Erythroblast (primary cell): ENCODE measurements around the gene ZDHHC22.

Experiments
- GATA1 ChIP-seq: IDR thresholded peaks from 2 replicates; pipeline ENCODE4 v1.6.1; 2011; ENCODE audit warnings: low read depth, mild to moderate bottlenecking, control low read depth, low read length, moderate library complexity
- POLR2A ChIP-seq: IDR thresholded peaks from 2 replicates; pipeline ENCODE4 v1.6.1; 2011; ENCODE audit warnings: mild to moderate bottlenecking, low read length

DNA sequence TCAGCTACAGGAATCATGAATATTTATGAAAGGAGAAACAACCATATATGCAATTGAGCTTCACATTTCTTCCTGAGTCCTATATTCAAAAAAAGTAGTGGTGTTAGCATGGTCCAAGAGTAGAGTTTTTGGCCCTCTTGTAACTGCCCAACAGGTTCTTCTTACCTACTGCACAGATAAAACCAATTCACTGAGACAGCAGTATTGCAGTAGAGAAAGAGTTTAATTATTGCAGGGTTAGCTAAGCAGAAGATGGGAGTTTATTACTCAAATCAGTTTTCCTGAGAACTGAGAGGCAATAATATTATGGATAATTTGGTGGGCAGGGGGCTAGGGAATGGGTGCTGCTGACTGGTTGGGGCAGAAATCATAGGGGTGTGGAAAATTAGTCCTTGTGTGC lies 50.1 kb downstream of the ZDHHC22 start:
- TF ChIP-seq POLR2A (no peak), GATA1 (no peak)
